Panc1 (cell line): ENCODE results near the gene TFE3.

Experiments
- CTCF ChIP-seq: fragments of 450-650 bp; IDR thresholded peaks from 2 replicates; pipeline ENCODE4 v1.5.1; 2017; ENCODE audit warnings: mild to moderate bottlenecking
- POLR2AphosphoS5 ChIP-seq: IDR thresholded peaks from 2 replicates; pipeline ENCODE4 v1.6.1; 2012; ENCODE audit warnings: mild to moderate bottlenecking, low read depth, low read length, moderate library complexity

DNA sequence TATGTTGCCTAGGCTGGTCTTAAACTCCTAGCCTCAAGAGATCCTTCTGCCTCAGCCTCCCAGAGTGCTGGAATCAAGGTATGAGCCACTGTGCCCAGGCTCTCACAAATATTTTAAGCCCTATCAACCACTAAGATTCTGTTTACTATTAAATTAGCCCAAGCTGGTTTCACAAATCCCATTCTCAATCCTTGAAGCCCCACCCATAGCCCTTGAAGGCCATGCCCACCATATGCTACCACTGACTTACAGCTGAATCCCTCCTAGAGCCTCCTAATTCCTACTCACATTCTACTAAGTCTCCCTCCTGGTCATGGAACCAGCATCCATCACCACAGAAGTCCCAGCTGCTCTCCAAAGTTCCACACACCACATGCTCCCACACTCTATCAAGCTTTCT, 50.8 kb downstream of the TFE3 start:
- TF ChIP-seq CTCF (no peak), POLR2AphosphoS5 (no peak)
